PFSK-1 (cell line): ENCODE data around the gene ZNF177.

Experiments
- POLR2AphosphoS5 ChIP-seq: IDR thresholded peaks from 2 replicates; pipeline ENCODE4 v1.6.1; 2012; ENCODE audit warnings: low read depth, mild to moderate bottlenecking, control low read depth, low read length, moderate library complexity
- TAF1 ChIP-seq: IDR thresholded peaks from 2 replicates; pipeline ENCODE4 v1.6.1; 2012; ENCODE audit warnings: low read length, control low read depth, borderline replicate concordance; ENCODE audit not compliant: insufficient read depth

- TF ChIP-seq POLR2AphosphoS5 (no peak), TAF1 (no peak)
Measured at GRCh38 chr19:9427941-9428340, 65.1 kb downstream of the ZNF177 start.
